Suprapubic skin (tissue), 4 donors: ENCODE results near the gene DNHD1. TPM values are rescaled to one million over a fixed set of nuclear protein-coding genes. Genes with fewer than 3 reads are reported as not detected.

ENCODE experiments used
- DNase-seq, 2 donors: peaks; one replicate each; pipeline ENCODE4 v3.0.0-alpha.2; 2019; ENCODE audit warnings: low spot score in 2 of 2
- H3K27ac ChIP-seq: fragments of 200-600 bp; sonication (generic); one replicate; pipeline ENCODE4 v1.5.1; 2019
- H3K27me3 ChIP-seq: fragments of 200-600 bp; sonication (generic); one replicate; pipeline ENCODE4 v1.5.1; 2019
- H3K36me3 ChIP-seq: fragments of 200-600 bp; sonication (generic); one replicate; pipeline ENCODE4 v1.5.1; 2019
- H3K4me1 ChIP-seq: fragments of 200-600 bp; sonication (generic); one replicate; pipeline ENCODE4 v1.5.1; 2019
- H3K4me3 ChIP-seq: fragments of 200-600 bp; sonication (generic); one replicate; pipeline ENCODE4 v1.5.1; 2019; ENCODE audit warnings: mild to moderate bottlenecking
- H3K9me3 ChIP-seq: fragments of 200-600 bp; sonication (generic); one replicate; pipeline ENCODE4 v1.5.1; 2019
- CTCF ChIP-seq, 2 donors: fragments of 200-600 bp in 1 of 2; fragments of 450-650 bp in 1 of 2; sonication (generic) in 1 of 2; IDR thresholded peaks; one replicate each; pipeline ENCODE4 v1.5.1; 2016 to 2019; ENCODE audit warnings: antibody characterized with exemption in 2 of 2, mild to moderate bottlenecking in 1 of 2, moderate library complexity in 1 of 2
- EP300 ChIP-seq: sonication (generic); formaldehyde crosslinking; IDR thresholded peaks from one replicate; pipeline ENCODE4 v1.6.1; 2017; ENCODE audit warnings: antibody characterized with exemption
- POLR2A ChIP-seq, 2 donors: fragments of 450-650 bp; IDR thresholded peaks; one replicate each; pipeline ENCODE4 v1.6.1; 2017; ENCODE audit warnings: antibody characterized with exemption in 2 of 2, mild to moderate bottlenecking in 2 of 2, moderate library complexity in 2 of 2
- POLR2AphosphoS5 ChIP-seq, 3 donors: sonication (generic); formaldehyde crosslinking; IDR thresholded peaks; one replicate each; pipeline ENCODE4 v1.6.1; 2017; ENCODE audit warnings: antibody characterized with exemption in 3 of 3
- WGBS: methylation state at CpG from one replicate; pipeline ENCODE4 v1.1.5; 2018; 5-methylcytosine and 5-hydroxymethylcytosine counted together
- total RNA-seq, 4 donors: library from RNA; depleted of rRNA; stranded (reverse); fragments of >200 nt; gene quantifications; one replicate each; pipeline ENCODE4 v1.1.0, GENCODE V29; 2016

DNHD1 gene
- total RNA-seq, 4 donors from 2014 or later = 6.2 to 32.0 (median 9.6) TPM

- Histone ChIP-seq H3K4me1 (peaks cover 12% of the 10 kb centered on the region), H3K36me3 (peaks cover 68% of the 10 kb centered on the region)
- WGBS = 85% methylated on average over 1 of the region's 1 CpG
These were observed 10.1 kb upstream of the DNHD1 start for GRCh38 chr11:6486938-6487337.

GRCh38 chr11:6488342-6488741, 8.7 kb upstream of the DNHD1 start:
- H3K36me3 ChIP-seq = peaks cover 66% of the 10 kb centered on the region
- H3K27ac ChIP-seq = no peak overlapping the region
- H3K27me3 ChIP-seq = no peaks in the 10 kb centered on the region
- no peak overlapping the region for H3K4me3 ChIP-seq
- WGBS = 92% methylated on average over 6 of the region's 6 CpGs
- DNase-seq = no peak
- TF ChIP-seq POLR2A (IDR thresholded peaks at IDR 0.05) = no peak
- no peak for TF ChIP-seq EP300
- H3K9me3 ChIP-seq = no peaks in the 10 kb centered on the region
- H3K4me1 ChIP-seq = no peaks in the 10 kb centered on the region

More at GRCh38 chr11:6486938-6487337, 10.1 kb upstream of the DNHD1 start:
- Histone ChIP-seq H3K27me3 (no peaks in the 10 kb centered on the region), H3K4me3 (no peak overlapping the region), H3K9me3 (no peaks in the 10 kb centered on the region), H3K27ac (no peak overlapping the region)
- no peak for TF ChIP-seq POLR2AphosphoS5 (IDR thresholded peaks at IDR 0.05)
- TF ChIP-seq POLR2A (IDR thresholded peaks at IDR 0.05) = no peak
- no peak for TF ChIP-seq EP300
- TF ChIP-seq CTCF (IDR thresholded peaks at IDR 0.05) = no peak
- DNase-seq = no peak

DNA sequence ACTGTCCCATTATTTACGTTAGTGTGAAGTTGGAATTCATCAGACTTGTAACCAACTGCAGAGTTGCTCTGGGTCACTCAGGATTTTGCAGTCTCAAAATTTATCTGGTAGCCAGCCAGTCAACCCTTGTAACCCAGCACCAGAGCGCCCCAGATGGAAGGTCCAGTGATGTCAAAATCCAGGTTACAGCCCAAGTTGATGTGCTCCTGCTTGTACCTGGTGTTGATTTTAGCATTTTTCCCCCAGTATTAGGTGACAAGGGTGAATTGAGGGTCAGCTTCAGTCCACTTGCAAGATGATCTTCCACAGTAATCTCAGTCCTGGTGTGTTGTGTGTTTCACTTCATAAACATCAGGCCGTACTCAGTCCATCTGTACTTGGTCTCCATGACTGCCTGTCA, 8.3 kb upstream of the DNHD1 start:
- DNase-seq = no peak
- TF ChIP-seq CTCF (IDR thresholded peaks at IDR 0.05) (no peak), POLR2A (IDR thresholded peaks at IDR 0.05) (no peak), POLR2AphosphoS5 (IDR thresholded peaks at IDR 0.05) (no peak), EP300 (no peak)
- Histone ChIP-seq H3K4me3 (no peak overlapping the region), H3K27ac (no peak overlapping the region), H3K9me3 (no peaks in the 10 kb centered on the region), H3K36me3 (peaks cover 64% of the 10 kb centered on the region), H3K4me1 (no peaks in the 10 kb centered on the region), H3K27me3 (no peaks in the 10 kb centered on the region)
- 100% methylated on average over 3 of the region's 3 CpGs for WGBS

DNA sequence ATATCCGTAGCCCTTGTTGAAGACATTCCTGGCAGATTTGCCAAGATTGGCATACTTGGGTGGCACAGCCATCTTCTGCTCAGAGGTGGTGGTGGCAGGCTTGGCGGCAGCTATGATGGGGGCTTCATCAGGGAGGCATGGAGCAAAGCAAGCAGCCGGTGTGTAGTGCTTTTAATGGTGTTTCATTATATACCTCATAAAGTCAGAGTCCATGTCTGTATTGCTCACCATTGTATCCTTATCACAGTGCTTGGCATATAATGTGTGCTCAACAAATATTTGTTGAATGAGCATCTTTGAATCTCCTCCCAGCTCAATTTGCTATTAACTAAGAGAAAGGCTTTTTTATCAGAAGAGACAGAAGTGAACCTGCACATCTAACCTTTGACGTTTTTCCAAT, 7.8 kb upstream of the DNHD1 start:
- Histone ChIP-seq H3K27ac (no peak overlapping the region), H3K4me3 (no peak overlapping the region), H3K36me3 (peaks cover 60% of the 10 kb centered on the region), H3K4me1 (no peaks in the 10 kb centered on the region), H3K27me3 (no peaks in the 10 kb centered on the region), H3K9me3 (no peaks in the 10 kb centered on the region)
- TF ChIP-seq POLR2AphosphoS5 (IDR thresholded peaks at IDR 0.05) (no peak), EP300 (no peak), CTCF (IDR thresholded peaks at IDR 0.05) (no peak), POLR2A (IDR thresholded peaks at IDR 0.05) (no peak)
- no peak for DNase-seq
- WGBS = 90% methylated on average over 4 of the region's 4 CpGs

DNA sequence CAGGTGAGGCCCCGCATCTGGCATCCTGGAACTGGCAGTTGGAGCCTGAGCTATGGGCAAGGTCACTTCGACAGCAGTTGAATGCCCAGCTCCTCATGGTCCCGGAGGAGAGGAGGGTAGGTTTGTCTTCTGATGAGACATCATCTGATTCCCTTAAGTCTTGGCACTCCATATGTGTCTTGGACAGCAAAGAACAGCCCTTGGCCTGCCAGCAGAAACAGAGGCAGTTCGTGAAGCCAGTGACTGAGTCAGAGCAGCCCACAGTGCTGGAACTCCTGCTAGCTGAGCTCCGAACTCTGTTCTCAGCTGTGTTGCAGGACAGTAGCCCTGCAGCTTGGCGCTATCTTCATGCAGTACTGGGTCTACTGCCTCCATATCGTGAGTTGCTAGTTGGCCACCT, 1.0 kb downstream of the DNHD1 start:
- DNase-seq = no peak
- no peak for TF ChIP-seq POLR2A (IDR thresholded peaks at IDR 0.05)
- no peak for TF ChIP-seq CTCF (IDR thresholded peaks at IDR 0.05)
- no peak for TF ChIP-seq EP300
- TF ChIP-seq POLR2AphosphoS5 (IDR thresholded peaks at IDR 0.05) = no peak
- Histone ChIP-seq H3K9me3 (no peaks in the 10 kb centered on the region), H3K36me3 (peaks cover 13% of the 10 kb centered on the region), H3K4me1 (no peaks in the 10 kb centered on the region), H3K27ac (no peak overlapping the region), H3K27me3 (no peaks in the 10 kb centered on the region), H3K4me3 (no peak overlapping the region)
- WGBS = 81% methylated on average over 5 of the region's 7 CpGs

DNA sequence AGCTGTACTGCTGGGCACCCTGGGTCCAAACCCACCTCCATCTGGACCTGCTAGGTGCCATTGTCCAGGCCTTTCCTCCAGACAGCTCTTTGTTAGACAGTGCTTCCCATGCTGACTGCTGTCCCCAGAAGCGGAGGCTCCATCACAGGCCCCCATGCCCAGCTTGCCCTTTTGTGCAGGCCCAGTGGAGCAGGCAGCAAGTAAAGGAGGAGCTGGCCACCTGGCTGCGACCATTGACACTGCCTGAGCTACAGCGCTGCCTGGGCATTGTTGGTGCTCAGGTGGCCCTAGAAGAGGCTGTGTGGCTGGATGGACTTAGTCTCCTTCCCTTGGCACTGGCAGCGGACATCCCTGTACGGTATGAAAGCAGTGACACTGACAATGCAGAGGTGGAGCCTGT, 1.5 kb downstream of the DNHD1 start:
- 94% methylated on average over 4 of the region's 5 CpGs for WGBS
- DNase-seq = no peak
- H3K36me3 ChIP-seq = peaks cover 14% of the 10 kb centered on the region

More for the DNA sequence above, 1.5 kb downstream of the DNHD1 start:
- no peak overlapping the region for H3K4me3 ChIP-seq
- H3K4me1 ChIP-seq = no peaks in the 10 kb centered on the region
- H3K27ac ChIP-seq = no peak overlapping the region
- H3K9me3 ChIP-seq = no peaks in the 10 kb centered on the region
- H3K27me3 ChIP-seq = no peaks in the 10 kb centered on the region
- no peak for TF ChIP-seq CTCF (IDR thresholded peaks at IDR 0.05)
- TF ChIP-seq EP300 = no peak
- no peak for TF ChIP-seq POLR2AphosphoS5 (IDR thresholded peaks at IDR 0.05)
- no peak for TF ChIP-seq POLR2A (IDR thresholded peaks at IDR 0.05)
